Smooth muscle cell of the brain vasculature (primary cell): Measurements from ENCODE around the gene PDGFB.

Experiments
- DNase-seq: peaks from one replicate; pipeline ENCODE4 v3.0.0-alpha.2; 2012; ENCODE audit warnings: low read depth, low spot score

Gene PDGFB

GRCh38 chr22:39176143-39176713 is 68.6 kb downstream of the PDGFB start:
- DNase-seq = peak; percentile 12

- no peak for DNase-seq
Measured at GRCh38 chr22:39175353-39176142, 69.2 kb downstream of the PDGFB start.

GRCh38 chr22:39174498-39175352 is 70.1 kb downstream of the PDGFB start:
- DNase-seq = peak; percentile 81

GRCh38 chr22:39173787-39174497 is 70.8 kb downstream of the PDGFB start:
- DNase-seq = no peak
